K562 (cell line): ENCODE measurements around the gene PSMA4. TPM values are rescaled to one million over a fixed set of nuclear protein-coding genes. Genes with fewer than 3 reads are reported as not detected.

Experiments
- ATAC-seq: fragments of 200-7000 bp; cut with Tn5 transposase; 3 replicates; pipeline ENCODE4 v1.9.1; 2020; ENCODE audit warnings: moderate library complexity
- BruUV-seq: library from RNA; stranded (reverse); fragments of 400-500 nt; replicated peaks from 2 replicates; lab custom pipeline; 2021; lab: Mats Ljungman, UMichigan
- CTCF ChIA-PET: fragments of 300-600 bp; formaldehyde crosslinking; extraction: SDS; loops from one replicate; lab custom pipeline; 2021; ENCODE audit warnings: low intra/inter-chr PET ratio; lab: Yijun Ruan, JAX
- POLR2A ChIA-PET: fragments of 300-600, 350-650 bp; sonication (Branson Sonifier 250); formaldehyde crosslinking; extraction: SDS; loops from one replicate; lab custom pipeline; 2021; ENCODE audit warnings: antibody characterized with exemption, inconsistent platforms; lab: Yijun Ruan, JAX
- DNase-seq, 4 experiments: peaks; one replicate each; pipeline versions ENCODE4 v3.0.0 to v3.0.0-alpha.2; 2011 to 2018; ENCODE audit warnings: low spot score in 3 of 4, mixed read lengths in 3 of 4; ENCODE audit errors: extremely low read depth in 1 of 4
- FAIRE-seq: peaks from 2 replicates; lab custom pipeline; 2011; peaks lifted over from hg19 to GRCh38; lab: Jason Lieb, UNC
- H2AFZ ChIP-seq: 2 replicates; pipeline ENCODE4 v1.6.0; 2011; ENCODE audit warnings: low read depth, low read length, control low read depth, inconsistent platforms
- H3K27ac ChIP-seq: fragments of 200-600 bp; 3 replicates; pipeline ENCODE4 v1.8.0; 2011; ENCODE audit warnings: low read depth, mild to moderate bottlenecking, control low read depth, inconsistent platforms, low read length, moderate library complexity, mixed read lengths; ENCODE audit errors: extremely low read depth
- H3K27me3 ChIP-seq, 2 experiments: fragments of 300-600 bp in 1 of 2; 2 replicates in 1 of 2; 3 replicates in 1 of 2; pipeline versions ENCODE4 v1.6.0 to v1.8.0; 2011; ENCODE audit warnings: inconsistent platforms in 2 of 2, low read length in 2 of 2, mild to moderate bottlenecking in 1 of 2, mixed read lengths in 1 of 2, moderate library complexity in 1 of 2; ENCODE audit not compliant: control insufficient read depth in 2 of 2, insufficient read depth in 2 of 2
- H3K36me3 ChIP-seq: fragments of 300-600 bp; 3 replicates; pipeline ENCODE4 v1.8.0; 2011; ENCODE audit warnings: mild to moderate bottlenecking, low read length, inconsistent platforms; ENCODE audit not compliant: control insufficient read depth, insufficient read depth
- H3K4me1 ChIP-seq, 2 experiments: fragments of 200-600 bp in 1 of 2; replicated peaks in 1 of 2; 2 replicates in 1 of 2; 3 replicates in 1 of 2; pipeline versions ENCODE4 v1.5.1 to v1.8.0; 2011; ENCODE audit warnings: inconsistent platforms in 2 of 2, low read length in 2 of 2, mild to moderate bottlenecking in 1 of 2, mixed read lengths in 1 of 2, moderate library complexity in 1 of 2; ENCODE audit not compliant: control insufficient read depth in 2 of 2, insufficient read depth in 2 of 2
- H3K4me2 ChIP-seq: 2 replicates; pipeline ENCODE4 v1.6.1; 2011; ENCODE audit warnings: low read length, control low read depth, inconsistent platforms, mixed read lengths; ENCODE audit not compliant: insufficient read depth
- H3K4me3 ChIP-seq: fragments of 200-600 bp; sonication (generic), shearing (Covaris generic); 2 replicates; pipeline ENCODE4 v1.5.1; 2016; ENCODE audit warnings: control low read depth, inconsistent platforms
- H3K79me2 ChIP-seq: fragments of 200-600 bp; 3 replicates; pipeline ENCODE4 v1.8.0; 2011; ENCODE audit warnings: low read length, inconsistent platforms; ENCODE audit not compliant: control insufficient read depth, insufficient read depth
- H3K9ac ChIP-seq, 2 experiments: 2 replicates each; pipeline versions ENCODE4 v1.6.0 to v1.6.1; 2011; ENCODE audit warnings: low read depth in 2 of 2, low read length in 2 of 2, control low read depth in 1 of 2, inconsistent platforms in 1 of 2, mild to moderate bottlenecking in 1 of 2, mixed read lengths in 1 of 2; ENCODE audit not compliant: insufficient read depth in 1 of 2
- H3K9me1 ChIP-seq: one replicate; pipeline ENCODE4 v1.6.0; 2011; ENCODE audit warnings: inconsistent platforms, mild to moderate bottlenecking, low read length, moderate library complexity; ENCODE audit not compliant: control insufficient read depth, insufficient read depth
- H3K9me3 ChIP-seq: replicated peaks from 2 replicates; pipeline ENCODE4 v1.5.1; 2011; ENCODE audit warnings: low read depth, low read length, inconsistent platforms; ENCODE audit not compliant: control insufficient read depth, insufficient read depth
- H4K20me1 ChIP-seq: replicated peaks from 2 replicates; pipeline ENCODE4 v1.6.1; 2011; ENCODE audit warnings: low read length, inconsistent platforms, mixed read lengths; ENCODE audit not compliant: control insufficient read depth, insufficient read depth
- BACH1 ChIP-seq: fragments of 200-800 bp; sonication (Bioruptor generic); IDR thresholded peaks from 2 replicates; pipeline ENCODE4 v1.6.1; 2016; ENCODE audit warnings: missing genetic modification characterization, missing compliant biosample characterization
- CBX1 ChIP-seq: sonication (generic); IDR thresholded peaks from 2 replicates; pipeline ENCODE4 v1.6.1; 2016; ENCODE audit warnings: antibody characterized with exemption, low read depth, mild to moderate bottlenecking
- EGR1 ChIP-seq: fragments of 450-650 bp; conservative IDR thresholded peaks from 2 replicates; pipeline ENCODE4 v1.6.1; 2017; ENCODE audit warnings: mild to moderate bottlenecking
- ID3 ChIP-seq, 2 experiments: fragments of 250-450 bp in 1 of 2; fragments of 450-650 bp in 1 of 2; sonication (Bioruptor Pico) in 1 of 2; IDR thresholded peaks; 2 replicates each; pipeline versions ENCODE4 v1.6.1 to v1.8.0; 2016 to 2021; ENCODE audit warnings: mild to moderate bottlenecking in 2 of 2, moderate library complexity in 2 of 2, missing compliant biosample characterization in 1 of 2, missing genetic modification characterization in 1 of 2
- L3MBTL2 ChIP-seq: fragments of 450-650 bp; IDR thresholded peaks from 2 replicates; pipeline ENCODE4 v1.6.1; 2016; ENCODE audit warnings: mild to moderate bottlenecking, moderate library complexity
- MAFK ChIP-seq: IDR thresholded peaks from 2 replicates; pipeline ENCODE4 v1.6.1; 2011; ENCODE audit warnings: low read length, improper control_type of control experiment
- NR2C2 ChIP-seq, 2 experiments: fragments of 200-800 bp in 1 of 2; sonication (Bioruptor generic) in 1 of 2; sonication (generic) in 1 of 2; formaldehyde crosslinking in 1 of 2; IDR thresholded peaks; 2 replicates each; pipeline versions ENCODE4 v1.6.1 to v1.8.0; 2016 to 2022; ENCODE audit warnings: mild to moderate bottlenecking in 1 of 2, missing compliant biosample characterization in 1 of 2, missing genetic modification characterization in 1 of 2, missing genetic modification reagents in 1 of 2
- PRMT5 ChIP-seq: sonication (generic); formaldehyde crosslinking; IDR thresholded peaks from 2 replicates; pipeline ENCODE4 v1.5.0; 2020; ENCODE audit warnings: missing genetic modification reagents
- RAD51 ChIP-seq: fragments of 450-650 bp; IDR thresholded peaks from 2 replicates; pipeline ENCODE4 v1.7.1; 2016; ENCODE audit warnings: low read depth, mild to moderate bottlenecking, borderline replicate concordance
- RBM14 ChIP-seq: fragments of 200-400 bp; formaldehyde crosslinking; IDR thresholded peaks from 2 replicates; pipeline ENCODE4 v1.6.1; 2018; ENCODE audit warnings: low read depth, mild to moderate bottlenecking, low read length, moderate library complexity, borderline replicate concordance; ENCODE audit not compliant: insufficient read depth
- SFPQ ChIP-seq: fragments of 200-400 bp; formaldehyde crosslinking; IDR thresholded peaks from 2 replicates; pipeline ENCODE4 v1.6.1; 2017; ENCODE audit warnings: mild to moderate bottlenecking, low read depth, low read length, moderate library complexity
- SIN3A ChIP-seq, 2 experiments: fragments of 150-350 bp in 1 of 2; IDR thresholded peaks; 2 replicates each; pipeline ENCODE4 v1.6.1; 2011 to 2016; ENCODE audit warnings: borderline replicate concordance in 2 of 2, low read depth in 2 of 2, low read length in 2 of 2, mild to moderate bottlenecking in 2 of 2, moderate library complexity in 2 of 2; ENCODE audit not compliant: control insufficient read depth in 1 of 2
- SIN3B ChIP-seq: fragments of 450-650 bp; IDR thresholded peaks from 2 replicates; pipeline ENCODE4 v1.6.1; 2017; ENCODE audit warnings: low read depth, mild to moderate bottlenecking, moderate library complexity
- SPI1 ChIP-seq: IDR thresholded peaks from 2 replicates; pipeline ENCODE4 v1.6.1; 2011; ENCODE audit warnings: low read depth, low read length, control low read depth, borderline replicate concordance
- TCF15 ChIP-seq: fragments of 250-450 bp; sonication (Bioruptor Pico); IDR thresholded peaks from 2 replicates; pipeline ENCODE4 v1.8.0; 2022; ENCODE audit warnings: moderate library complexity, mild to moderate bottlenecking, inconsistent platforms
- ZC3H8 ChIP-seq: fragments of 450-650 bp; IDR thresholded peaks from 2 replicates; pipeline ENCODE4 v1.6.1; 2017
- WGBS: fragments of 100-300 bp; shearing (Covaris generic); methylation state at CpG from one replicate; pipeline ENCODE4 v1.1.6; 2016; ENCODE audit warnings: low coverage, mixed read lengths; ENCODE audit not compliant: insufficient coverage; ENCODE audit errors: missing lambda C conversion rate; 5-methylcytosine and 5-hydroxymethylcytosine counted together
- in situ Hi-C: fragments of 300-500 bp; cut with MboI; formaldehyde crosslinking; loops from 4 replicates; pipeline ENCODE4 v1.15.0; 2018; ENCODE audit warnings: inconsistent platforms, mixed read lengths
- intact Hi-C: fragments of 100-400 bp; cut with micrococcal nuclease; formaldehyde crosslinking; loops from 2 replicates; pipeline ENCODE4 v1.14.2; 2022
- polyA plus RNA-seq, 8 experiments: library from polyadenylated mRNA; depleted of rRNA in 4 of 8; stranded (reverse) in 5 of 8; unstranded in 3 of 8; fragments of >200 nt; fragmentation: Nextera tagmentation in 2 of 8; fragmentation: Illumina TruSeq in 1 of 8; extraction: Ambion mirVana in 2 of 8; extraction: Trizol in 1 of 8; gene quantifications; 2 replicates each; pipeline versions ENCODE4 v1.2.1 to v1.2.3, GENCODE V29; 2011 to 2014; ENCODE audit warnings: inconsistent platforms in 1 of 8, missing spikeins in 1 of 8
- total RNA-seq, 7 experiments: library from RNA; depleted of rRNA in 6 of 7; stranded (reverse); fragments of >200 nt in 6 of 7; fragmentation: Illumina TruSeq in 2 of 7; extraction: Trizol in 2 of 7; gene quantifications; 2 replicates each; pipeline versions ENCODE4 v1.2.1 to v1.2.3, GENCODE V29; 2011 to 2021; ENCODE audit warnings: low replicate concordance in 1 of 7

PSMA4 gene
- total and polyA plus RNA-seq, 9 of the 15 experiments (the other 6 are each of a cell fraction or from before 2014, with no cell fraction given) = 304 to 1,857 (median 666) TPM

GRCh38 chr15:78540871-78541743 is 863 bp downstream of the PSMA4 start:
- H3K4me3 ChIP-seq = peak overlapping the region; percentile 79
- TF ChIP-seq BACH1 (tag) (no peak), CBX1 (no peak), MAFK (no peak), RBM14 (no peak), RAD51 (no peak), SFPQ (no peak), SPI1 (peak; percentile 71; the same call in 1 of the 2 replicates), SIN3A (IDR thresholded peaks at IDR 0.05; ENCODE audit: borderline replicate concordance in 2 of 2, control insufficient read depth in 1 of 2, low read depth in 2 of 2, low read length in 2 of 2) (0 out of 4 replicates have a peak, but pooled peaks have one; percentile 2 to 26), PRMT5 (CRISPR knock-in tag) (no peak), SIN3B (no peak), EGR1 (no peak), NR2C2 (CRISPR knock-in tag; IDR thresholded peaks at IDR 0.05) (no peak), NR2C2 (tag; IDR thresholded peaks at IDR 0.05) (0 out of 2 replicates have a peak, but pooled peaks have one; percentile 14), ZC3H8 (no peak), L3MBTL2 (no peak), TCF15 (CRISPR knock-in tag) (no peak), ID3 (CRISPR knock-in tag; IDR thresholded peaks at IDR 0.05) (no peak), ID3 (tag; IDR thresholded peaks at IDR 0.05) (no peak)

More at GRCh38 chr15:78540871-78541743, 863 bp downstream of the PSMA4 start:
- DNase-seq = peak in 2 of 4 experiments; percentile 17 to 21
- in situ Hi-C loops (no loop called here), intact Hi-C loops (loop anchor here (5.0 kb wide), 1 partner anchor 34 kb away; the partner anchor contains the start of gene HYKK)
- CTCF ChIA-PET = no interaction called here
- POLR2A ChIA-PET = interaction anchor here (0.7 to 3.1 kb wide), 8 partner anchors 8 to 235 kb away, joined by 3 to 22 read pairs (median 6); no protein-coding TSS in a partner anchor
- H3K79me2 ChIP-seq = peaks cover 37% of the 10 kb centered on the region
- peak overlapping the region; percentile 98 for H2AFZ ChIP-seq
- peak overlapping the region; percentile 96 for H3K4me2 ChIP-seq
- no peak; the same call in none of the 3 replicates for ATAC-seq
- FAIRE-seq = no peak
- peak overlapping the region; percentile 98 to 99 for H3K9ac ChIP-seq
- no peaks in the 10 kb centered on the region for H4K20me1 ChIP-seq
- peaks cover 47% of the 10 kb centered on the region for H3K36me3 ChIP-seq
- H3K27ac ChIP-seq = peak overlapping the region; percentile 97
- no peaks in the 10 kb centered on the region for H3K9me3 ChIP-seq
- 2% methylated on average over 14 of the region's 17 CpGs for WGBS
- BruUV-seq = TSS peak; percentile 52
- no peaks in the 10 kb centered on the region for H3K27me3 ChIP-seq
- peaks cover 3% of the 10 kb centered on the region in 2 experiments; a peak in 2 of 5 replicates for H3K4me1 ChIP-seq
- H3K9me1 ChIP-seq = no peaks in the 10 kb centered on the region
